ENCODE measurements around the gene TBXT.
"Not testable (repeated sequence)": the region's sequence is repeated elsewhere in the genome, so short reads cannot be mapped to it uniquely, and the experiment has no call there.

Gene TBXT

DNA sequence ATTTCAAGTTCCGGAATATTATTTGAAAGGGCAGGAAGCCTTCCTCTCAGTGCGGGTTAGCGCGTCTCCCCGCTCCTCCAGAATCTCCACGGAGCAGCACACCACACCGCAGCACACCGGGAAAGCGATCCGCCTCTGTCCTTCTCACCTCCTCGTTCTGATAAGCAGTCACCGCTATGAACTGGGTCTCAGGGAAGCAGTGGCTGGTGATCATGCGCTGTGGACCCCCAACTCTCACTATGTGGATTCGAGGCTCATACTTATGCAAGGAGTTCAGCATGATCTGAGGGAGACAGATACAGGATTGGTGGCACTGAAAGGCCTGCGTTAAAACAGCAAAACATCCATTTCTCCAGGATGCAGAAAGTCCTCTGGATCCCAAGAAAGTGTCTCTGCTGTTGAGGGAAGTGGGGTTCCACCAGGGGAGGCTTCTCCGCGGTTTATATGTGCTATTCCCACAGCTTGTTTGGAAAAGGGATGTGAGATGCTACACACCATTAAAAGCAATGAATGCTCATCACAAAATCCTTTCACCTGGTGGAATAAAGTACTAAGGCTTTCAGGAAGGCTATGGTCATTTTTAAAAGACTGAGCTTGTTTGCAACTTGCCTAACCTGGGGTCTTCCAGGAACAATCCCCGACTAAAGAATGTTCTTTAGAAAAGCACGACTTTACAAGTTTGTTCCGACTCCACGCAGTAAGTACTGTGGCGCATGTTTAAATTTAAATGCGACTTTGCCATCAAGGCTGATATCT, 1.9 kb downstream of the TBXT start:
- Mint-ChIP-seq H3K27me3 (peaks cover 78% of the 10 kb centered on the region), H3K4me3 (no peak overlapping the region)

DNA sequence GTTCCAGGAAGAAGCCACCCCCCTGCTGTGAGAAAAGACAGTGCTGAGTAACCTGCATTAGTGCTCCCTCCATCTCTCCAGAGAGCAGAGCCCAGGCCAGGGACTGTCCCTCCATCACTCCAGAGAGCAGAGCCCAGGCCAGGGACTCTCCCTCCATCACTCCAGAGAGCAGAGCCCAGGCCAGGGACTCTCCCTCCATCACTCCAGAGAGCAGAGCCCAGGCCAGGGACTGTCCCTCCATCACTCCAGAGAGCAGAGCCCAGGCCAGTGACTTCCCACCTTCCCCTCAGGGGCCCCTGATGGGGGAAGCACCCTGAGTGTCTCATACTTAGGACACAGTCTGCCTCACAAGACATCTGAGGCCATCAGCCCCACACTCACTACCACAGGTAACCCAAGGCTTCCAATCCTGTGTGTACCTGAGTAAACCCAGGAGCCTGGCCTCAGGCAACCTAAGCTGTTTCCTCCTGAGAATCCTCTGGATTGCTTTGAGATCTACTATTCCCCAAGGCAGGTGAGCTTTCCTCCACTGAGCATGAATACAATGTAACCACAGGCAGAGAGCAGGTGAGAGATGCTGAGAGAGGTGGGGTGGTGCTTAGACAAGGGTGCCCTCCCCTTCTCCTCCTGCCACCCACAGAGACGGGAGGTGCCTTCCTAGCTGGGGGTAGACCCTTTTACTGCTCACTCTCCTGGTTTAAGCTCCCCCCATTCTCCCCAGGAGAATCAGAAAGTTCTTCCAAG, 4.9 kb downstream of the TBXT start:
- intact Hi-C loops (cut with micrococcal nuclease), result no loop called here
- peaks cover 58% of the 10 kb centered on the region for H3K27me3 Mint-ChIP-seq
- no peak overlapping the region for H3K4me3 Mint-ChIP-seq
- H3K27ac Mint-ChIP-seq, result no peak overlapping the region
- no peaks in the 10 kb centered on the region for H3K4me1 Mint-ChIP-seq (ENCODE audit: low read depth)
- H3K9me3 Mint-ChIP-seq, result no peaks in the 10 kb centered on the region
- no peaks in the 10 kb centered on the region for H3K36me3 Mint-ChIP-seq (ENCODE audit: low read depth)

More for the DNA sequence above, 1.9 kb downstream of the TBXT start:
- no peaks in the 10 kb centered on the region for H3K36me3 Mint-ChIP-seq (ENCODE audit: low read depth)
- no peak overlapping the region for H3K27ac Mint-ChIP-seq
- no peaks in the 10 kb centered on the region for H3K9me3 Mint-ChIP-seq
- intact Hi-C loops (cut with micrococcal nuclease), result no loop called here
- peaks cover 8% of the 10 kb centered on the region for H3K4me1 Mint-ChIP-seq (ENCODE audit: low read depth)

DNA sequence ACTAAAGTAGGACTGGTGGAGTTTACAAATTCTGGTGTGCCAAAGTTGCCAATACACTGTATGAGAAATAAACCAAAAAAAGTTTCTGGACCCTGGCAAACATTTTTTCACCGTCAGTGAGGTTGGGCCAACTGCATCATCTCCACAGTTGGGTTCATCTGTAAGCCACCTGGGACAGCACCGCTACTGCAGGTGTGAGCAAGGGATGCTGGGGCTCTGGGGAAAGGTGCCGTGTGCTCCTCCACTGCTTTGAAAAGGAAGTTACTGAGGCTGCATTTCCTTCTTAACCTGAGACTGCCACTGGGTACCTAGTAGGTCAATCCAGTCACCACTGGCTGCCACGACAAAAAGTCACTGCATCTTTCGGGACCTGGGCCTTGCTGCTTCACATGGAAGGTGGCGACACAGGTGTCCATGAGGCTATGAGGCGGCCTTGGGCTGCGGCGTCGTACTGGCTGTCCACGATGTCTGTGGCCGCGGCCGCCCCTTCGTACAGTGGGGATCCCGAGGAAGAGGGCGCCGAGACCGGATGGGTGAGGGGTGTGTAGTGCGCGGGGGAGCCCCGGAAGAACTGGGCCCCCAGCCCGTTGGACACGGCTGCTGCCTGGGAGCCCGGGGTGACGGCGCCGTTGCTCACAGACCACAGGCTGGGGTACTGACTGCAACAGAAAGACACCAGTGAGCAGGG, 9.6 kb downstream of the TBXT start:
- H3K4me3 Mint-ChIP-seq, result no peak overlapping the region
- intact Hi-C loops (cut with micrococcal nuclease), result loop anchor here (2.0 kb wide), 2 partner anchors 117 to 243 kb away; no protein-coding TSS in a partner anchor
- no peaks in the 10 kb centered on the region for H3K36me3 Mint-ChIP-seq (ENCODE audit: low read depth)
- no peaks in the 10 kb centered on the region for H3K4me1 Mint-ChIP-seq (ENCODE audit: low read depth)
- H3K9me3 Mint-ChIP-seq, result no peaks in the 10 kb centered on the region
- no peak overlapping the region for H3K27ac Mint-ChIP-seq
- H3K27me3 Mint-ChIP-seq, result peaks cover 12% of the 10 kb centered on the region

DNA sequence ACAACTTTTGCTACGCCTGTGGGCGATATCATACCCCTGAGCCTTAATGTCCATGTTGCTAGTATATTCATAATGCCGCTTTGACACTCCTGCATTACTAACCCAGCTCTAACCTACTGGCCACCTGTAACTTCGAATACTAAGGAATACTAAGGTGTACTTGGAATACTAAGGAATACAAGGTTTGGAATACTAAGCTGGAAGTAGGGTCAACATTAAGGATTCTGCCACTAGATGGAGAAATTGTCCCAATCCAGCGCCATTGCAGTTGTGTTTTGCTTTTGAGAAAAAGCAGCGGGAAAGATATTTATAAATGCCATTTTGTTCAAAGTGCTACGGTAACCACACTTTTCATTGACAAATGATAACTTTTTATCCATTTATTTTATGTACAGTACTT, 10.7 kb downstream of the TBXT start:
- no peak overlapping the region for H3K4me3 Mint-ChIP-seq
- no peak overlapping the region for H3K27ac Mint-ChIP-seq
- H3K27me3 Mint-ChIP-seq, result peaks cover 5% of the 10 kb centered on the region
- no peaks in the 10 kb centered on the region for H3K36me3 Mint-ChIP-seq (ENCODE audit: low read depth)
- intact Hi-C loops (cut with micrococcal nuclease), result loop anchor here (2.0 kb wide), 2 partner anchors 118 to 244 kb away; no protein-coding TSS in a partner anchor
- H3K4me1 Mint-ChIP-seq (ENCODE audit: low read depth), result no peaks in the 10 kb centered on the region
- H3K9me3 Mint-ChIP-seq, result no peaks in the 10 kb centered on the region

DNA sequence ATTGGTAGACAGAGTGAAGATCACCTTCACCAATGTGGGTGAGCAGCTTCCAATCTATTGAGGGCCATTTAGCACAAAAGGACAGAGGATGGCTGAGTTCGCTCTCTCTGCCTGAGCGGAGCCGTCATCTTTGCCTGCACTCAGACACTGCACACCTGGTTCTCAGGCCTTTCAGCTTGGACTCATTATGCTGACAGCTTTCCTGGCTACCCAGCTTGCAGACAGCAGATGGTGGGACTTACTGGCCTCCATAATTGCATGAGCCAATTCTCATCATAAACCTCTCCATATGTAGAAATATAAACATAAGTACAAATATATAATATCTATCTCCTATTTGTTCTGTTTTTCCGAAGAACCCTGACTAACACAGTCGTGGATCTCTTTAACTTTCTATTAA, 13.7 kb downstream of the TBXT start:
- Mint-ChIP-seq H3K4me1 (ENCODE audit: low read depth) (no peaks in the 10 kb centered on the region), H3K27ac (no peak overlapping the region), H3K27me3 (peaks cover 5% of the 10 kb centered on the region), H3K36me3 (ENCODE audit: low read depth) (no peaks in the 10 kb centered on the region), H3K9me3 (no peaks in the 10 kb centered on the region), H3K4me3 (no peak overlapping the region)
- intact Hi-C loops (cut with micrococcal nuclease), result no loop called here

DNA sequence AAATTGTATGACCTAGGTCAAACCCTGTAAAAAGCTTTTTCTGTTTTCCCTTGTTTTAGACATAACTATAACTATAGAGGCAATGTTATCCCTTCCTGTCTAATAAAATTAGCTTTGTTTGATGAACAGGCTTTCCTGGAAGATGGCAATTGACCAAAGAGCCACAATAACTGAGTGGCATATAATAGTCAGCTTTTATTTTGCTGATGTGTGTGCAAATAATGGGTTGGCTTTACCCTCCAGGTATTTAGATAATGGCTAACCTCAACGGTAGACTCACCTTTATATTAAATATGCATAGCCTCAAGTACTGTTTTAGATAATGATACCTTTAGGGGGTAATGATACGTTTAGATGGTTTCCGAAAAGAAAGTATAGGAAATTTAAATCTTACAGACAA, 15.0 kb downstream of the TBXT start:
- Mint-ChIP-seq H3K36me3 (ENCODE audit: low read depth) (no peaks in the 10 kb centered on the region), H3K27me3 (peaks cover 3% of the 10 kb centered on the region), H3K9me3 (no peaks in the 10 kb centered on the region), H3K27ac (no peak overlapping the region), H3K4me3 (no peak overlapping the region), H3K4me1 (ENCODE audit: low read depth) (no peaks in the 10 kb centered on the region)
- intact Hi-C loops (cut with micrococcal nuclease), result no loop called here

DNA sequence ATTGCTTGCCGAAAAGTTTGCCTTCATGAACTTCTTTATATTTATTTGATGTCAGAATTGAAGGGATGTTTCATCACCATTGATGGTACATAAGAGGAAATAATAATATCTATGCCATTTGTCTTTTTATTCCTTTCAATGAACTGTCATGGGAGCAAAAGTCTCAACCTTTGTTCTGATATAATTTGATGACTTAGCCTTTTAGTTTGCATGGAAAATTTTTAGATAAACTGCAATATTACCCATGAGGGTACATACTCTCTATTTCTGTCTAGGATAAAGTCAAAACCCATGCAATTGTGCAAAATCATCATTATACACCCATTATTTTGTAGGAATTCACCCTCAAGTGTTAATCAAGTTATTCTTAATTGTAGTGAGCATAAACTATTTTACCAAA, 15.9 kb downstream of the TBXT start:
- no peaks in the 10 kb centered on the region for H3K4me1 Mint-ChIP-seq (ENCODE audit: low read depth)
- H3K4me3 Mint-ChIP-seq, result no peak overlapping the region
- H3K9me3 Mint-ChIP-seq, result no peaks in the 10 kb centered on the region
- H3K27ac Mint-ChIP-seq, result no peak overlapping the region
- H3K27me3 Mint-ChIP-seq, result peaks cover 4% of the 10 kb centered on the region
- no peaks in the 10 kb centered on the region for H3K36me3 Mint-ChIP-seq (ENCODE audit: low read depth)
- intact Hi-C loops (cut with micrococcal nuclease), result no loop called here

DNA sequence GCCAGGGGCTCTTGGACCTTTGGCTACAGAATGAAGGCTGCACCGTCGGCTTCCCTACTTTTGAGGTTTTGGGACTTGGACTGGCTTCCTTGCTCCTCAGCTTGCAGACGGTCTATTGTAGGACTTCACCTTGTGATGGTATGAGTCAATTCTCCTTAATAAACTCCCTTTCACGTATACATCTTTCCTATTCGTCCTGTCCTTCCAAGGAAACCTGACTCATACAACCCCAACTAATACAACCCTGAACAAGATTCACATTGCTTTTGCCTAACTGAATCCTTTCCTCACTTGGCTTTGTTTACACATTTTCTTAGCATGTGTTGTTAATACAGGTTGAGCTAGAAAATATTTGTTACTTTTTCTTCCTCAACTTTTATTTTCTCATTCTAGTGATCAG, 21.9 kb downstream of the TBXT start:
- no peaks in the 10 kb centered on the region for H3K36me3 Mint-ChIP-seq (ENCODE audit: low read depth)
- no peaks in the 10 kb centered on the region for H3K9me3 Mint-ChIP-seq
- intact Hi-C loops (cut with micrococcal nuclease), result no loop called here
- no peak overlapping the region for H3K27ac Mint-ChIP-seq
- H3K4me3 Mint-ChIP-seq, result no peak overlapping the region
- H3K4me1 Mint-ChIP-seq (ENCODE audit: low read depth), result no peaks in the 10 kb centered on the region
- H3K27me3 Mint-ChIP-seq, result peaks cover 9% of the 10 kb centered on the region

DNA sequence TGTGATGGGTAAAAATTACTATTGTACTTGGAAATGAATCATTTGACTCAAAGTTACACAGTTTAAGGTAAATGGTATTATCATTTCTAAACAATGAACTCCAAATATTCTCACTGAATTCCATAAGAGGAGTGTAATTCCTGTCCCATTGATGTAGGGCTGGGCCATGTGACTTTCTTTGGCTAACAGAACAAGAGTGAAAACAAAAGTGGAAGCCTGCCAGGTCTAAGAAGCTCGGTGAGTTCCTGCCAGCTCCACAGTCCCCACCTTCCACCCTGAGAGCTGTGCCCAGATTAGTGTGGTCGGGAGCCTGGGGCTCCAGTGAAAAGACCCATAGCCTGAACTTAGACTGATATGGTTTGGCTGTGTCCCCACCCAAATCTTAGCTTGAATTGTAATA, 24.6 kb downstream of the TBXT start:
- H3K27ac Mint-ChIP-seq, result no peak overlapping the region
- no peaks in the 10 kb centered on the region for H3K4me1 Mint-ChIP-seq (ENCODE audit: low read depth)
- peaks cover 6% of the 10 kb centered on the region for H3K27me3 Mint-ChIP-seq
- H3K36me3 Mint-ChIP-seq (ENCODE audit: low read depth), result no peaks in the 10 kb centered on the region
- intact Hi-C loops (cut with micrococcal nuclease), result no loop called here
- no peak overlapping the region for H3K4me3 Mint-ChIP-seq
- no peaks in the 10 kb centered on the region for H3K9me3 Mint-ChIP-seq

DNA sequence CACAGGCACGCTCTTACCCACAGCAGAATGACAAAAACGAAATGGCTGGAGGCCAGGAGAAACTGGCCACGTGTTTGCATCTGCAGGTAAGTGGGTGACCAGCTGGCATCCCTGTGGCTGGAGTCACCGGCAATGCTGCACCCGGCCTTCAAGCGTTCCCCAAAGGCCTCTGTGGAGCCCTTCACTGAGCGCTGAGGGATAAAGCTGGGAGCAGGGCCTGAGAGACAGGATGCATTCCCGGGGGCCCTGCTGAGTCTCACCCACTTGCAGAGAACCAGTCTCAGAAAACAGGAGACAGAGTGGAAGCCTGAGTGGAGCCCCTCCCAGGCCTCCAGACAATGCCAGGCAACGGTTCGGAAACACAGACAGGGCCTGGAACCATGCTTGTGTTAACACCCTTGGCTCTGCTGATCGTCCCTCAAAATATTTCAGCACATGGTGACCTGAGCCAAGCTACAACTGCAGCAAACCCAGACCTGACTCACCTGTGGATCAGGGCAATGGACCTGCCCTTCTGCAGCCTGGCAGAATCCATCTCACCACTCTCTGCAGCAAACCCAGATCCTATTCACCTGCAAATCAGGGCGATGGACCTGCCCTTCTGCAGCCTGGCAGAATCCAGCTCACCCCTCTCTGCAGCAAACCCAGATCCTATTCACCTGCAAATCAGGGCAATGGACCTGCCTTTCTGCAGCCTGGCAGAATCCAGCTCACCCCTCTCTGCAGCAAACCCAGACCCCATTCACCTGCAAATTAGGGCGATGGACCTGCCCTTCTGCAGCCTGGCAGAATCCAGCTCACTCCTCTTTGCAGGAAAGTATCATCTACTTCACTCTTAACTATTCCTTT, 39.8 kb downstream of the TBXT start:
- Mint-ChIP-seq H3K4me3 (no peak overlapping the region), H3K9me3 (no peaks in the 10 kb centered on the region), H3K27ac (no peak overlapping the region), H3K27me3 (peaks cover 8% of the 10 kb centered on the region), H3K4me1 (ENCODE audit: low read depth) (no peaks in the 10 kb centered on the region), H3K36me3 (ENCODE audit: low read depth) (no peaks in the 10 kb centered on the region)
- intact Hi-C loops (cut with micrococcal nuclease), result no loop called here

DNA sequence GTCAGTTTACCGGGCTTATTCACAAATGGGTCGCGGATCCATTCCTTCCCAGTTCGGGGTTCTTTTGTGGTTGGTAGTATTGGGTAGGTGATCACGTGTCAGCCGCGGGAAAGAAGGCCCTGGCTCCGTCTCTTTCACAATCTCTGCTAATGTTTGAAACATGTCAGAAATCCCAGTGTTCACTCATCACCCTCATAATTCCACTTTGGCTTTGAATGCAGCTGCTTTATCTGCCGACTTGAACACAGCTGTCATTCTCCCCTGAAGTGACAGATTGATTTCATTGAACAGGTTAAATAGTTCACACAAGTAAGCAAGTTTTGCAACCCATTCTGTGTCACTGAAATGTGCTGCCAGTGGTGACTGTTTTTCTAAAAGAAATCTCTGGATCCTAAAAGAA, 44.5 kb downstream of the TBXT start:
- H3K4me3 Mint-ChIP-seq; H3K9me3 Mint-ChIP-seq; intact Hi-C loops (cut with micrococcal nuclease); H3K27ac Mint-ChIP-seq; H3K4me1 Mint-ChIP-seq (ENCODE audit: low read depth); H3K36me3 Mint-ChIP-seq (ENCODE audit: low read depth); H3K27me3 Mint-ChIP-seq: not testable (repeated sequence)

DNA sequence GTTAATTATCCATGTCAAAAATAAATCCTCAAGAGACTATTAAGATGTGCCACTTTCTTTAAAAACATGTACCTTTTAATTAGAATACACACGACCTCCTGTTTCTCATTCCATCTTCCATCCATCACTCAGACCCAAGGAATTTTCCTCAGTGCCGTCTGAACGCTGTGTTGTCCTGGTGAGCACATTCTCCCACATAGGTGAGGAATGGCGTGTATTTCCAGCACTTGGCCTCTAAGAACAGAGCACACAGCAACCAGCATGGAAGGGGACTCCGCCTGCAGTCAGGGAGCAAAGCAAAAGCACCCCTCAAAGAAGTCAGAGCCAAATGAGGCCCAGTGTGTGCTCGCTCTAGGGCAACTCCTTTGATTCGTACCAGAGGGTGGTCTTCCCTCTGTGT, 45.9 kb downstream of the TBXT start:
- Mint-ChIP-seq H3K4me3 (no peak overlapping the region), H3K4me1 (ENCODE audit: low read depth) (no peaks in the 10 kb centered on the region), H3K9me3 (no peaks in the 10 kb centered on the region), H3K36me3 (ENCODE audit: low read depth) (no peaks in the 10 kb centered on the region), H3K27me3 (peaks cover 2% of the 10 kb centered on the region), H3K27ac (no peak overlapping the region)
- intact Hi-C loops (cut with micrococcal nuclease), result no loop called here

DNA sequence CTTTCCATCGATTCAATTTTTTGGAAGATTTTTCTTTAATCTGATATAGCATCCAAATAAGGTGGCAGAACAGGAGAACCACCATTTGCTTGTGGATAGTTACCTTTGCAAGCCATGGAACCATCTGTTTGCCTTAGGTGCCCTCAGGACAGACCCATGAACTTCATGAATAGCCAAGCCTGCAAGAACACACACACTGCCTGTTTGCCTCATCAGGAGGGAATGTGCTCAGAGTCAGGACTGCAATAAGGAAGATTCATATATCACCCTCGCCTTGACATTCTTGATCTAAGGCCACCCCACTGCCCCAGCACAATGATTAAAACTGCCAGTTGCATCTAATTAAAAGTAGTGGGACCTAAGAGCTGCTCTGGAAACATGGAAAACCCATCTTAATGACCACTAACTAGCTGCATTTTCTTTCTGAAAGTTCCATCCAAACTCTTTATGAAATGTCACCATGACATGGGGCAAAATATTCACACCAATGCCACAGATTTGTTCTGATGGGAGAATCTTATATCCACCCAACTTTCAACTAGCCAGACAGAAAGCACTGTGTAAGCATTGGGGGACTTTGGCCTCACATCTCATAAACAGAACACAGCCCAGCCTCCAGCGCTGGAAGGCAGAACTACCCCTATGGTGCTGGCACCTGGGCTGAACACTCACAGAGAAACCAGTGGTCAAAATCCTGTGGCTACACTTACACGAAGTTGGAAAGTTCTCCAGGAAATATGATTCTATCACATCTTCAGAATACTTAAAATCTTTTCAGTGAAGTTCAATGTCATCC, 48.3 kb downstream of the TBXT start:
- Mint-ChIP-seq H3K9me3 (no peaks in the 10 kb centered on the region), H3K4me3 (no peak overlapping the region), H3K27ac (no peak overlapping the region), H3K27me3 (no peaks in the 10 kb centered on the region), H3K36me3 (ENCODE audit: low read depth) (no peaks in the 10 kb centered on the region), H3K4me1 (ENCODE audit: low read depth) (no peaks in the 10 kb centered on the region)
- intact Hi-C loops (cut with micrococcal nuclease), result no loop called here
